ENCODE data around the gene KNL1.

DNA sequence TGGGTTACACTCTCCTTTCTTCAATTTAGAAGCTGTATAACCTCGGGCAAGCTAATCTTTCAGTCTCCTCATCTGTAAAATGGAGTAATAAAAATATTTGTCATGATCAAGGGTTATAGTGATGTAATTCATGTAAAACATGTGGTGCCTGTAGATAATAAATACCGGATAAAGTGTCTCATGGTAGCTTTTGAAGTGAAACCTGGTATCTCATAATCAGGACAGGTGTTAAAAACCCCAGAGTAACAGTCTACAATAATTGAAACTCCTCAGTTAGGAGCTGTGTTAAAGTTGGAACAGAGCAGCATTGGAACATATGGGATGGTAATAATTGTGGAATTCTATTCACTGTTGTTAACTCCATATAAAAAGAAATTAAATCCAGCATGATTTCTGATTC lies 884 bp upstream of the KNL1 start:
- TF ChIP-seq, protein P1, sequence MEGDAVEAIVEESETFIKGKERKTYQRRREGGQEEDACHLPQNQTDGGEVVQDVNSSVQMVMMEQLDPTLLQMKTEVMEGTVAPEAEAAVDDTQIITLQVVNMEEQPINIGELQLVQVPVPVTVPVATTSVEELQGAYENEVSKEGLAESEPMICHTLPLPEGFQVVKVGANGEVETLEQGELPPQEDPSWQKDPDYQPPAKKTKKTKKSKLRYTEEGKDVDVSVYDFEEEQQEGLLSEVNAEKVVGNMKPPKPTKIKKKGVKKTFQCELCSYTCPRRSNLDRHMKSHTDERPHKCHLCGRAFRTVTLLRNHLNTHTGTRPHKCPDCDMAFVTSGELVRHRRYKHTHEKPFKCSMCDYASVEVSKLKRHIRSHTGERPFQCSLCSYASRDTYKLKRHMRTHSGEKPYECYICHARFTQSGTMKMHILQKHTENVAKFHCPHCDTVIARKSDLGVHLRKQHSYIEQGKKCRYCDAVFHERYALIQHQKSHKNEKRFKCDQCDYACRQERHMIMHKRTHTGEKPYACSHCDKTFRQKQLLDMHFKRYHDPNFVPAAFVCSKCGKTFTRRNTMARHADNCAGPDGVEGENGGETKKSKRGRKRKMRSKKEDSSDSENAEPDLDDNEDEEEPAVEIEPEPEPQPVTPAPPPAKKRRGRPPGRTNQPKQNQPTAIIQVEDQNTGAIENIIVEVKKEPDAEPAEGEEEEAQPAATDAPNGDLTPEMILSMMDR (IDR thresholded peaks at IDR 0.05): no peak
- no peak for TF ChIP-seq POLR2A (IDR thresholded peaks at IDR 0.05)
